GM04504 (cell line): Measurements from ENCODE around the gene MOV10.
A peak's percentile ranks its signal among the peaks of the same experiment; 100 is the strongest.
"Not testable (repeated sequence)": the region's sequence is repeated elsewhere in the genome, so short reads cannot be mapped to it uniquely, and the experiment has no call there.

ENCODE experiments used
- DNase-seq: peaks from one replicate; pipeline ENCODE4 v3.0.0-alpha.2; 2012; ENCODE audit warnings: low read depth

The MOV10 gene

GRCh38 chr1:112712701-112713128 is 38.3 kb downstream of the MOV10 start:
- no peak for DNase-seq

- DNase-seq: no peak
Observed at GRCh38 chr1:112713466-112714312, 39.2 kb downstream of the MOV10 start.

GRCh38 chr1:112714313-112715263 is 40.1 kb downstream of the MOV10 start:
- no peak for DNase-seq

GRCh38 chr1:112715264-112716053 is 41.0 kb downstream of the MOV10 start, which contains the start of gene PPM1J:
Gene PPM1J, minus strand, starts transcription at chr1:112715332. Its CDS starts 31 bp downstream, at chr1:112715301.
- DNase-seq: peak; percentile 68

DNA sequence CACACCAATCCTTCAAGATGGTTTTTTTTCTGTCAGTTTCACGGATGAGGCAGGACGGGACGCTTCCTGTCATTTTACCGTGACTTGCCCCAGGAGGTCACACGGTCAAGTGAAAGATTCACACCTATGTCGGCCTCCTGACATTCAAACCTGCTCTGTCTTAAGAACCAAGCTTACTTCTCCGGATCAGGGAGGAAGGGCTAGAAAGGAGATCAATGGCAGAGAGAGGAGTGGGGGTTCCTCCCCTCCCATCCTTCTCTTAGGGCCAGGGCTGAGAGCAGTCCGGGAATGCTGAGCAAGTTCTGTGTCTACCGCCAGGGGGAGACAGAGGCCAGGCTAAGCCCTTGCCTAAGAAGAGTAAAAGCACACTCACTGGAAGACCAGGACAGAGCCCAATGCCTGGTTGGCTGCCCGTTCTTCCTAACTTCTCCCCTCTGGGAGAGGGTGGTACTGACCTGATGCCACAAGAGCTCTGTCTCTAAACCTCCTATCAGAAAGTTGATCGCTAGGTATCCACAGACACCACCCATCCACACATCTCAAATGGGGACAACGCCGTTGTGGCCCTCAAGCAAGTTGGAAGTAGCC is 41.8 kb downstream of the MOV10 start:
- peak; percentile 73 for DNase-seq

DNA sequence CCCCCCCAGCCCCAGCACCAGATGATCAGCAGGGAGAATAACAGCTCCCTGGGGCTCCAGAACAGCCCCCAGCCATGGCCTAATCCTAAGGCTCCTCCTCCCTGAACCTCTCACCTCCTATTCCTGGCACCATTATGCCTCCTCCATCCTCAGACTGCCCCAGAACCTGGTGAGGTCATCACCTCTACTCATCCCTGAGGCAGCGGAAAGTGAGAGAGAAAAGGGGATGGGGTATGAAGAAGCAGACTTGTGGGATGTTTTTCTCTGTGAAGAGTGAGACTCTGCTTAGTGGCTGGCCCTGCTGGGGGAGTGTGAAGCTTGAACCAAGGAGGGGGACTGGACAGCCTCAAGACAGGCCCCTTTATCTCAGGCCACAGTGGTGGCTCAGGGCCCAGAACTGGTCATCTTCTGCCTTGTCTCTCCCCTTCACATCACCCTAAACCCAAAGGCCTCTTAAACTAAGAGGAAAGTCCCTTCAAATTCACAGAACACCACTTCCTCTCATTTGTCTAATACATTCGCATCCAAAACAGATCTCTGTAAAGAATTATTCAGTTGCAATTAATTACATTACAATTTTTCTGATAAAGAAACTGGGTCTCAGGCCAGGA is 42.9 kb downstream of the MOV10 start:
- DNase-seq: no peak

GRCh38 chr1:112718691-112719418 is 44.4 kb downstream of the MOV10 start:
- DNase-seq: no peak

DNA sequence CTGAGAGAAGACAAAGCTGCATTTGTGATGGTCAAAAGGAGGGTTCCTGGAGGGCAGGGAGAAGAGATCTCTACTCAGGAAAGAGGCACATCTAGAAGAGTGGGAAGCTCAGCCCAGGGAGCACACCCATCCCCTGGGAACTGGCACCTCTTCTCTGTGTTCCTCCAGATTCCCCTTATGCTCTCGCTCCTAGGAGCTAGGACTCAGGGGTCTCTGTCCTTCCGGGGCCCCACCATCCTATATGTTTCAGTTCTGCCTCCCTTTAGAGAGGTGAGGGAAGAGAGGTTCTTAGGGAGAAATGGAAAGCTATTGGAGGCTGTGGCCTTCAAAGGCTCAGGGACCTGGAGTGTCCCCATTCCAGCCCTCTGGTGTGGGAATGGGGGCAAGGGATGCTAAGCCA is 45.2 kb downstream of the MOV10 start:
- no peak for DNase-seq

DNA sequence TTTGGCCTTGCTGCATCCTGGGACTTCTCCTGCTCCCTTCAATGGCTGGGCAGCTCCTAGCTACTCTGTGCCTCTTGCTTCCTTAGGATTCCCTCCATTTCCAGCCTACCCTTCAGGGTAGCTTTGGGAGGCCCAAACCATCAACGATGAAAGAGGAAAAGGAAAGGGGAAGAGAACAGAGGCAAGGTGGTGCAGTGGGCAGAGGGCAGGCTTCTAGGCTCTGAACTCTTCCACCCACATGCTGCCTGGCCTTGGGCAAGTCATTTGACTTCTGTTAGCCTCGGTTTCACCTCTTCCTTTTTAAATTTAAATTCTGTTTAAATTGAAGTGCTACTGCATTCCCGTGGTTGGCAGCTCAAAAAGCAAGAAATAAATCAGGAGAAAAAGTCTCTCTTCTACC is 46.3 kb downstream of the MOV10 start:
- DNase-seq: no peak

DNA sequence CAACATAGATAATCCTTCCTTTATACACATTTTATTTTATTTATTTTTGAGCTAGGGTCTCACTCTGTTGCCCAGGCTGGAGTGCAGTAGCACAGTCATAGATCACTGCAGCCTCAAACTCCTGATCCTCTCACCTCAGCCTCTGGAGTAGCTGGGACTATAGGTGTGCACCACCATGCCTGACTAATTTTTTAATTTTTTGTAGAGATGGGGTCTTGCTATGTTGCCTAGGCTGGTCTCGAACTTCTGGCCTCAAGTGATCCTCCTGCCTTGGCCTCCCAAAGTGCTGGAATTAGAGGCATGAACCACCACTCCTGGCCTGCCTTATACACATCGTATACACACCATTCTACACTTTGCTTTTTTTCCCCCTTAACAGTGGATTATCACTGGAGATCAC is 46.8 kb downstream of the MOV10 start:
- DNase-seq: not testable (repeated sequence)

DNA sequence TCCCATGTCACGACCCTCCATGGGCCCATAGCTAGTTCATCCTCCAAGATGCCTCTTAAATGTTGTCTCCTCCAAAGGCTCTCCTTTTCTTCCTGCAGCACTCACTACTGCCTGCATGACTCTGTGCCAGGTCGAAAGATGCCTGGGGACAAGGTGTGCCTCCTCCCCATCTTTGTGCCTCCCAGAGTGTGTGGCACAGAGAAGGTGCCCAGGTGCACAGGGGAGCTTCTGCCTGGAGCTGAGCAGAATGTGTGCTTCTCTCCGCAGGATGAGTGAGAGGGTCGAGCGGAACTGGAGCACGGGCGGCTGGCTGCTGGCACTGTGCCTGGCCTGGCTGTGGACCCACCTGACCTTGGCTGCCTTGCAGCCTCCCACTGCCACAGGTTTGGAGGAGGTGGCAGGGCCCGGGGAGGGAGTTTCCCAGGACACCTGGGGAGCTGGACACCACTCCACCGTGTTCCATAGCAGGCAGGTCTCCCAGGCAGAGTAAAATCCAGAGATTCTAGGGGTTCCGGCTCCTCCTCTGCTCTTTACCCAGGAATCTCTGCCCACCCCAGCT is 47.6 kb downstream of the MOV10 start:
- no peak for DNase-seq

DNA sequence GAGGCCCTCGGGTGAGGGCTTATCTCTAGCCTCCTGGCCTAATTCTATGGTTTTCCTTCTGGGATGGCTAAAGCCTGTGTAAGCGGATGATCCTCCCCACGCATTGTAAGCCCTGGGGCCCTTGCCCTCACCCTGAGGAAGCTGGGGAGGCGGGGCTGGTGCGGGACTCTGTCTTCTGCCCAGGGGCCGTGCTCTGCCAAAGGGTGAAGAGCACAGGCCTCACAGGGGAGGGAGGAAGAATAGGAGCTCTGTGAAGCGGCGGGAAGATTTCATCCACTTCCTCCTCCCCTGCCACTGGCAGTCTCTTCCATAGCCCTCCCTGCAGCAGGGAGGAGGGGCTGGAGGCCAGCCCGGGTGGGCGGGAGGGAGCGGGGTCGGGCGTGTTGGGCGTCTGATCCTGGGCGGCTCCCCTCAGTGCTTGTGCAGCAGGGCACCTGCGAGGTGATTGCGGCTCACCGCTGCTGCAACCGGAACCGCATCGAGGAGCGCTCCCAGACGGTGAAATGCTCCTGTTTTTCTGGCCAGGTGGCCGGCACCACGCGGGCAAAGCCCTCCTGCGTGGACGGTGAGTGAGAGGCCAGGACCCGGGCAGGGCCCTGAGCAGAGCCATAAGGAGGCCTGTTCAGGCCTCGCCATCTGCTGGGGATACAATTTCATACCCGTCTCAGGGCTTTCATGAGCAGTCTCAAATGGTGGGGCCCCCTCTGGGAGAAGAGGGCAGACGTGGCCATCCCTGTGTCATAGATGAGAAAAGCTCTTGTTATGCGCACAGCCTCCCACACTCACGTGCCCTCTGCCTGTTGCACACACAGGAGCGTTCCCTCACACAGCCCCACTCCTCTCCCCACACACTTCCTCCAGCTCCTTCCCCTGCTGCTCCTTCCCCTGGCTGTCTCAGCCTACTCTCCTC is 48.4 kb downstream of the MOV10 start:
- no peak for DNase-seq

DNA sequence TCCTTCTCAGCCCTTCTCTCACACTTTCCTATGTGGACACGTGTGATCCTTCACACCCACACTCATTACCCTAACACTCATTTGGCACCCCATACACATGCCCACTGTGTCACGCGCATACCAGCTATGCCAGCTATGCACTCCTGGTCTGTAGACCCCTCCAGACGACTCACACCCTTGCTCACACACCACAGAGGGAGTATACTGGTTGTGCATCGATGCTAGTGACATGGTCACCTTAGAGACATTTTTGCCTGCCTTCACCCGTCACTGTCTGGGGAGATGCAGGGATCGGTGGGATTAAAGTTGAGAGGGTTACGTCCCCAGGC is 49.0 kb downstream of the MOV10 start:
- DNase-seq: no peak

- not testable (repeated sequence) for DNase-seq
Observed at GRCh38 chr1:112724240-112724639, 49.8 kb downstream of the MOV10 start.

DNA sequence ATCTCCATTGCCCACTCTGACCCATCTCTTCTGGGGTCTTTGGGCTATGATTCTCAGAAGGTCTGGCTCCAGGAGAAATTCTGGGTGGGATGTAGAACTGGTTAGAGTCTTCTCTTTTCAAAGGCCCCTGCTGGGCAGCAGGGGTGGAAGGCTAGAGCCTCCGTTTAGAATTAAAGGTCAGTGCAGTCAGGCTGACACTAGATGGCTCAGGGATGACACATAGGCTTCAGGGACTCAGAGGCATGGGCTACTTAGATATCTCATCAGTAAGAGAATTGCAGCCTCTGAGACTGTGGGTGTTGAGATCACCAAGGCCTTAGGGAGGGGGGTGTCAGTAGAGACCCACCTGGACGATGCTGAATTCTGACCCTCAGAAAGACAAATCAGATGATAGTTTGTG is 53.3 kb downstream of the MOV10 start:
- DNase-seq: no peak

- not testable (repeated sequence) for DNase-seq
Observed at GRCh38 chr1:112728306-112728971, 54.0 kb downstream of the MOV10 start.

DNA sequence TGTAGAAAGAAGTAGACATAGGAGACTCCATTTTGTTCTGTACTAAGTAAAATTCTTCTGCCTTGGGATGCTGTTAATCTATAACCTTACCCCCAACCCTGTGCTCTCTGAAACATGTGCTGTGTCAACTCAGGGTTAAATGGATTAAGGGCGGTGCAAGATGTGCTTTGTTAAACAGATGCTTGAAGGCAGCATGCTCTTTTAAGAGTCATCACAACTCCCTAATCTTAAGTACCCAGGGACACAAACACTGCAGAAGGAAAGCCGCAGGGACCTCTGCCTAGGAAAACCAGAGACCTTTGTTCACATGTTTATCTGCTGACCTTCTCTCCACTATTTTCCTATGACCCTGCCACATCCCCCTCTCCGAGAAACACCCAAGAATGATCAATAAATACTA is 54.6 kb downstream of the MOV10 start:
- not testable (repeated sequence) for DNase-seq

- no peak for DNase-seq
Observed at GRCh38 chr1:112729909-112730308, 55.5 kb downstream of the MOV10 start.

- DNase-seq: no peak
Observed at GRCh38 chr1:112731451-112731850, 57.0 kb downstream of the MOV10 start.
